Mesendoderm (in vitro differentiated cells): ENCODE results near the gene PDE6B.
A peak's percentile ranks its signal among the peaks of the same experiment; 100 is the strongest.
"Not testable (repeated sequence)": the region's sequence is repeated elsewhere in the genome, so short reads cannot be mapped to it uniquely, and the experiment has no call there.

Source experiments
- DNase-seq: peaks from one replicate; pipeline ENCODE4 v3.0.0; 2013
- H2AK5ac ChIP-seq: 2 replicates; pipeline ENCODE4 v1.6.1; 2013; ENCODE audit warnings: low read length, inconsistent platforms
- H2BK120ac ChIP-seq: 2 replicates; pipeline ENCODE4 v1.6.1; 2013; ENCODE audit warnings: low read depth, mild to moderate bottlenecking, low read length, moderate library complexity, mixed read lengths
- H2BK15ac ChIP-seq: replicated peaks from 2 replicates; pipeline ENCODE4 v1.6.1; 2013; ENCODE audit warnings: low read depth, mild to moderate bottlenecking, moderate library complexity
- H2BK5ac ChIP-seq: 2 replicates; pipeline ENCODE4 v1.6.1; 2013; ENCODE audit warnings: low read length, inconsistent platforms
- H3K18ac ChIP-seq: 2 replicates; pipeline ENCODE4 v1.6.1; 2013; ENCODE audit warnings: mild to moderate bottlenecking, low read length, mixed read lengths
- H3K23ac ChIP-seq: one replicate; pipeline ENCODE4 v1.6.1; 2013; ENCODE audit warnings: low read length
- H3K27ac ChIP-seq: 2 replicates; pipeline ENCODE4 v1.5.1; 2013; ENCODE audit warnings: low read depth, mild to moderate bottlenecking, inconsistent platforms, low read length, moderate library complexity
- H3K27me3 ChIP-seq: 2 replicates; pipeline ENCODE4 v1.6.1; 2013; ENCODE audit warnings: low read length, control low read depth, mild to moderate bottlenecking, inconsistent platforms; ENCODE audit not compliant: insufficient read depth, poor library complexity
- H3K36me3 ChIP-seq: 2 replicates; pipeline ENCODE4 v1.6.1; 2013; ENCODE audit warnings: low read length, inconsistent platforms; ENCODE audit not compliant: control insufficient read depth, insufficient read depth
- H3K4ac ChIP-seq: one replicate; pipeline ENCODE4 v1.6.1; 2013; ENCODE audit warnings: low read depth, mild to moderate bottlenecking, low read length, moderate library complexity
- H3K4me1 ChIP-seq: 2 replicates; pipeline ENCODE4 v1.6.1; 2013; ENCODE audit warnings: low read depth, low read length, inconsistent platforms; ENCODE audit not compliant: control insufficient read depth
- H3K4me2 ChIP-seq: 2 replicates; pipeline ENCODE4 v1.6.1; 2013; ENCODE audit warnings: low read length
- H3K4me3 ChIP-seq: 2 replicates; pipeline ENCODE4 v1.5.1; 2013; ENCODE audit warnings: mild to moderate bottlenecking, low read length
- H3K56ac ChIP-seq: one replicate; pipeline ENCODE4 v1.6.1; 2013; ENCODE audit warnings: low read length
- H3K79me1 ChIP-seq: 2 replicates; pipeline ENCODE4 v1.6.1; 2013; ENCODE audit warnings: low read length, inconsistent platforms
- H3K79me2 ChIP-seq: 2 replicates; pipeline ENCODE4 v1.6.1; 2013; ENCODE audit warnings: mild to moderate bottlenecking, low read length; ENCODE audit not compliant: control insufficient read depth, insufficient read depth
- H3K9ac ChIP-seq: 2 replicates; pipeline ENCODE4 v1.6.1; 2013; ENCODE audit warnings: low read length, inconsistent platforms
- H4K5ac ChIP-seq: one replicate; pipeline ENCODE4 v1.6.1; 2013; ENCODE audit warnings: low read length
- H4K8ac ChIP-seq: one replicate; pipeline ENCODE4 v1.6.1; 2013; ENCODE audit warnings: low read depth, mild to moderate bottlenecking, control low read depth, low read length, moderate library complexity
- whole genome bisulfite sequencing: extraction: QIAGEN DNeasy Blood & Tissue Kit; methylation state at CpG from one replicate; pipeline ENCODE4 v1.1.7; 2013; ENCODE audit warnings: low lambda C conversion rate, missing lambda C conversion rate; ENCODE audit not compliant: insufficient coverage; ENCODE audit errors: extremely low coverage; 5-methylcytosine and 5-hydroxymethylcytosine counted together

Gene PDE6B

GRCh38 chr4:692771-693554 lies 67.6 kb downstream of the PDE6B start:
- H3K27ac ChIP-seq = no peak overlapping the region
- H3K79me2 ChIP-seq = no peaks in the 10 kb centered on the region
- no peak overlapping the region for H3K4ac ChIP-seq
- DNase-seq = no peak
- H4K8ac ChIP-seq = no peak overlapping the region
- H4K5ac ChIP-seq = no peak overlapping the region
- H3K23ac ChIP-seq = no peak overlapping the region
- H3K4me2 ChIP-seq = no peak overlapping the region
- H3K36me3 ChIP-seq = no peaks in the 10 kb centered on the region
- WGBS = no CpG with 5 or more reads among the region's 32 CpGs
- H3K18ac ChIP-seq = no peak overlapping the region
- no peak overlapping the region for H3K9ac ChIP-seq
- H3K27me3 ChIP-seq = no peaks in the 10 kb centered on the region
- no peaks in the 10 kb centered on the region for H3K79me1 ChIP-seq
- no peak overlapping the region for H2BK15ac ChIP-seq
- no peak overlapping the region for H3K4me3 ChIP-seq
- H2AK5ac ChIP-seq = no peak overlapping the region
- no peak overlapping the region for H2BK5ac ChIP-seq
- H3K4me1 ChIP-seq = peaks cover 2% of the 10 kb centered on the region
- peak overlapping the region; percentile 25 for H3K56ac ChIP-seq
- no peak overlapping the region for H2BK120ac ChIP-seq

- H3K9ac ChIP-seq, H2BK15ac ChIP-seq, H3K4me1 ChIP-seq, H3K79me2 ChIP-seq, H4K8ac ChIP-seq, H3K36me3 ChIP-seq, H3K4me3 ChIP-seq, H2BK120ac ChIP-seq, DNase-seq, H3K18ac ChIP-seq, H3K4ac ChIP-seq, H3K27ac ChIP-seq, H4K5ac ChIP-seq, H3K79me1 ChIP-seq, H3K56ac ChIP-seq, H3K23ac ChIP-seq, H3K4me2 ChIP-seq, H3K27me3 ChIP-seq, H2AK5ac ChIP-seq, H2BK5ac ChIP-seq: not testable (repeated sequence)
- WGBS = no CpG with 5 or more reads among the region's 12 CpGs
Measured at GRCh38 chr4:694341-694940, 69.1 kb downstream of the PDE6B start.

GRCh38 chr4:699816-700580 lies 74.6 kb downstream of the PDE6B start:
- no peak overlapping the region for H2BK15ac ChIP-seq
- H3K9ac ChIP-seq = no peak overlapping the region

GRCh38 chr4:700587-701264 lies 75.4 kb downstream of the PDE6B start:
- no peak overlapping the region for H2BK15ac ChIP-seq

More at GRCh38 chr4:699816-700580, 74.6 kb downstream of the PDE6B start:
- Histone ChIP-seq H3K4ac (no peak overlapping the region), H3K36me3 (no peaks in the 10 kb centered on the region), H3K27ac (no peak overlapping the region), H3K79me2 (no peaks in the 10 kb centered on the region), H3K27me3 (no peaks in the 10 kb centered on the region), H2BK5ac (no peak overlapping the region), H3K4me2 (no peak overlapping the region), H2BK120ac (no peak overlapping the region), H3K18ac (no peak overlapping the region), H4K8ac (no peak overlapping the region), H3K23ac (no peak overlapping the region), H2AK5ac (no peak overlapping the region), H3K4me3 (no peak overlapping the region), H4K5ac (no peak overlapping the region), H3K4me1 (no peaks in the 10 kb centered on the region), H3K79me1 (no peaks in the 10 kb centered on the region), H3K56ac (no peak overlapping the region)
- DNase-seq = no peak
- whole genome bisulfite sequencing = no CpG with 5 or more reads among the region's 27 CpGs

GRCh38 chr4:702618-703048 lies 77.3 kb downstream of the PDE6B start:
- WGBS = no CpG with 5 or more reads among the region's 7 CpGs
- H3K79me2 ChIP-seq = peaks cover 11% of the 10 kb centered on the region
- no peak overlapping the region for H3K4ac ChIP-seq
- H3K27me3 ChIP-seq = no peaks in the 10 kb centered on the region
- no peak overlapping the region for H3K9ac ChIP-seq
- no peak overlapping the region for H3K18ac ChIP-seq
- no peak overlapping the region for H3K4me2 ChIP-seq
- H2BK15ac ChIP-seq = no peak overlapping the region
- H3K79me1 ChIP-seq = peaks cover 4% of the 10 kb centered on the region
- H4K8ac ChIP-seq = no peak overlapping the region
- H3K4me1 ChIP-seq = no peaks in the 10 kb centered on the region
- no peak overlapping the region for H3K23ac ChIP-seq
- H2AK5ac ChIP-seq = no peak overlapping the region
- H3K56ac ChIP-seq = no peak overlapping the region
- H3K27ac ChIP-seq = no peak overlapping the region
- H2BK120ac ChIP-seq = no peak overlapping the region
- no peaks in the 10 kb centered on the region for H3K36me3 ChIP-seq
- no peak overlapping the region for H4K5ac ChIP-seq
- DNase-seq = no peak
- H3K4me3 ChIP-seq = no peak overlapping the region
- no peak overlapping the region for H2BK5ac ChIP-seq

More at GRCh38 chr4:700587-701264, 75.4 kb downstream of the PDE6B start:
- H2BK5ac ChIP-seq = no peak overlapping the region
- no peak overlapping the region for H4K8ac ChIP-seq
- no peaks in the 10 kb centered on the region for H3K79me2 ChIP-seq
- H3K4ac ChIP-seq = no peak overlapping the region
- H4K5ac ChIP-seq = no peak overlapping the region
- WGBS = no CpG with 5 or more reads among the region's 16 CpGs
- H3K4me2 ChIP-seq = no peak overlapping the region
- H3K9ac ChIP-seq = no peak overlapping the region
- no peak overlapping the region for H3K18ac ChIP-seq
- no peak overlapping the region for H2AK5ac ChIP-seq
- H2BK120ac ChIP-seq = no peak overlapping the region
- H3K56ac ChIP-seq = no peak overlapping the region
- no peaks in the 10 kb centered on the region for H3K27me3 ChIP-seq
- no peaks in the 10 kb centered on the region for H3K4me1 ChIP-seq
- no peak overlapping the region for H3K23ac ChIP-seq
- H3K36me3 ChIP-seq = no peaks in the 10 kb centered on the region
- no peak overlapping the region for H3K4me3 ChIP-seq
- H3K79me1 ChIP-seq = no peaks in the 10 kb centered on the region
- DNase-seq = no peak
- no peak overlapping the region for H3K27ac ChIP-seq
